ENCODE results near the gene TPI1.

GRCh38 chr12:6851921-6852650, 15.2 kb upstream of the TPI1 start, which contains the start of gene USP5:
- TF ChIP-seq POLR2A (IDR thresholded peaks at IDR 0.05) (no peak), CTCF (IDR thresholded peaks at IDR 0.05) (no peak)

Measured in lower leg skin (tissue), 3 donors.